K562 (cell line): Measurements from ENCODE around the gene RERE. TPM values are rescaled to one million over a fixed set of nuclear protein-coding genes. Genes with fewer than 3 reads are reported as not detected.

ENCODE experiments used
- ATAC-seq: fragments of 200-7000 bp; cut with Tn5 transposase; 3 replicates; pipeline ENCODE4 v1.9.1; 2020; ENCODE audit warnings: moderate library complexity
- BruUV-seq: library from RNA; stranded (reverse); fragments of 400-500 nt; replicated peaks from 2 replicates; lab custom pipeline; 2021; lab: Mats Ljungman, UMichigan
- CTCF ChIA-PET: fragments of 300-600 bp; formaldehyde crosslinking; extraction: SDS; loops from one replicate; lab custom pipeline; 2021; ENCODE audit warnings: low intra/inter-chr PET ratio; lab: Yijun Ruan, JAX
- POLR2A ChIA-PET: fragments of 300-600, 350-650 bp; sonication (Branson Sonifier 250); formaldehyde crosslinking; extraction: SDS; loops from one replicate; lab custom pipeline; 2021; ENCODE audit warnings: antibody characterized with exemption, inconsistent platforms; lab: Yijun Ruan, JAX
- DNase-seq, 4 experiments: peaks; one replicate each; pipeline versions ENCODE4 v3.0.0 to v3.0.0-alpha.2; 2011 to 2018; ENCODE audit warnings: low spot score in 3 of 4, mixed read lengths in 3 of 4; ENCODE audit errors: extremely low read depth in 1 of 4
- FAIRE-seq: peaks from 2 replicates; lab custom pipeline; 2011; peaks lifted over from hg19 to GRCh38; lab: Jason Lieb, UNC
- H2AFZ ChIP-seq: 2 replicates; pipeline ENCODE4 v1.6.0; 2011; ENCODE audit warnings: low read depth, low read length, control low read depth, inconsistent platforms
- H3K27ac ChIP-seq: fragments of 200-600 bp; 3 replicates; pipeline ENCODE4 v1.8.0; 2011; ENCODE audit warnings: low read depth, mild to moderate bottlenecking, control low read depth, inconsistent platforms, low read length, moderate library complexity, mixed read lengths; ENCODE audit errors: extremely low read depth
- H3K27me3 ChIP-seq, 2 experiments: fragments of 300-600 bp in 1 of 2; 2 replicates in 1 of 2; 3 replicates in 1 of 2; pipeline versions ENCODE4 v1.6.0 to v1.8.0; 2011; ENCODE audit warnings: inconsistent platforms in 2 of 2, low read length in 2 of 2, mild to moderate bottlenecking in 1 of 2, mixed read lengths in 1 of 2, moderate library complexity in 1 of 2; ENCODE audit not compliant: control insufficient read depth in 2 of 2, insufficient read depth in 2 of 2
- H3K36me3 ChIP-seq: fragments of 300-600 bp; 3 replicates; pipeline ENCODE4 v1.8.0; 2011; ENCODE audit warnings: mild to moderate bottlenecking, low read length, inconsistent platforms; ENCODE audit not compliant: control insufficient read depth, insufficient read depth
- H3K4me1 ChIP-seq, 2 experiments: fragments of 200-600 bp in 1 of 2; replicated peaks in 1 of 2; 2 replicates in 1 of 2; 3 replicates in 1 of 2; pipeline versions ENCODE4 v1.5.1 to v1.8.0; 2011; ENCODE audit warnings: inconsistent platforms in 2 of 2, low read length in 2 of 2, mild to moderate bottlenecking in 1 of 2, mixed read lengths in 1 of 2, moderate library complexity in 1 of 2; ENCODE audit not compliant: control insufficient read depth in 2 of 2, insufficient read depth in 2 of 2
- H3K4me2 ChIP-seq: 2 replicates; pipeline ENCODE4 v1.6.1; 2011; ENCODE audit warnings: low read length, control low read depth, inconsistent platforms, mixed read lengths; ENCODE audit not compliant: insufficient read depth
- H3K4me3 ChIP-seq: fragments of 200-600 bp; sonication (generic), shearing (Covaris generic); 2 replicates; pipeline ENCODE4 v1.5.1; 2016; ENCODE audit warnings: control low read depth, inconsistent platforms
- H3K79me2 ChIP-seq: fragments of 200-600 bp; 3 replicates; pipeline ENCODE4 v1.8.0; 2011; ENCODE audit warnings: low read length, inconsistent platforms; ENCODE audit not compliant: control insufficient read depth, insufficient read depth
- H3K9ac ChIP-seq, 2 experiments: 2 replicates each; pipeline versions ENCODE4 v1.6.0 to v1.6.1; 2011; ENCODE audit warnings: low read depth in 2 of 2, low read length in 2 of 2, control low read depth in 1 of 2, inconsistent platforms in 1 of 2, mild to moderate bottlenecking in 1 of 2, mixed read lengths in 1 of 2; ENCODE audit not compliant: insufficient read depth in 1 of 2
- H3K9me1 ChIP-seq: one replicate; pipeline ENCODE4 v1.6.0; 2011; ENCODE audit warnings: inconsistent platforms, mild to moderate bottlenecking, low read length, moderate library complexity; ENCODE audit not compliant: control insufficient read depth, insufficient read depth
- H3K9me3 ChIP-seq: replicated peaks from 2 replicates; pipeline ENCODE4 v1.5.1; 2011; ENCODE audit warnings: low read depth, low read length, inconsistent platforms; ENCODE audit not compliant: control insufficient read depth, insufficient read depth
- H4K20me1 ChIP-seq: replicated peaks from 2 replicates; pipeline ENCODE4 v1.6.1; 2011; ENCODE audit warnings: low read length, inconsistent platforms, mixed read lengths; ENCODE audit not compliant: control insufficient read depth, insufficient read depth
- FOSL1 ChIP-seq: fragments of 200-800 bp; sonication (Bioruptor generic); conservative IDR thresholded peaks from 2 replicates; pipeline ENCODE4 v1.6.1; 2016; ENCODE audit warnings: missing genetic modification characterization, missing compliant biosample characterization
- ZNF311 ChIP-seq: fragments of 250-450 bp; sonication (Bioruptor Pico); IDR thresholded peaks from 2 replicates; pipeline ENCODE4 v1.4.0; 2020; ENCODE audit warnings: mild to moderate bottlenecking, moderate library complexity
- WGBS: fragments of 100-300 bp; shearing (Covaris generic); methylation state at CpG from one replicate; pipeline ENCODE4 v1.1.6; 2016; ENCODE audit warnings: low coverage, mixed read lengths; ENCODE audit not compliant: insufficient coverage; ENCODE audit errors: missing lambda C conversion rate; 5-methylcytosine and 5-hydroxymethylcytosine counted together
- in situ Hi-C: fragments of 300-500 bp; cut with MboI; formaldehyde crosslinking; loops from 4 replicates; pipeline ENCODE4 v1.15.0; 2018; ENCODE audit warnings: inconsistent platforms, mixed read lengths
- intact Hi-C: fragments of 100-400 bp; cut with micrococcal nuclease; formaldehyde crosslinking; loops from 2 replicates; pipeline ENCODE4 v1.14.2; 2022
- polyA plus RNA-seq, 8 experiments: library from polyadenylated mRNA; depleted of rRNA in 4 of 8; stranded (reverse) in 5 of 8; unstranded in 3 of 8; fragments of >200 nt; fragmentation: Nextera tagmentation in 2 of 8; fragmentation: Illumina TruSeq in 1 of 8; extraction: Ambion mirVana in 2 of 8; extraction: Trizol in 1 of 8; gene quantifications; 2 replicates each; pipeline versions ENCODE4 v1.2.1 to v1.2.3, GENCODE V29; 2011 to 2014; ENCODE audit warnings: inconsistent platforms in 1 of 8, missing spikeins in 1 of 8
- total RNA-seq, 7 experiments: library from RNA; depleted of rRNA in 6 of 7; stranded (reverse); fragments of >200 nt in 6 of 7; fragmentation: Illumina TruSeq in 2 of 7; extraction: Trizol in 2 of 7; gene quantifications; 2 replicates each; pipeline versions ENCODE4 v1.2.1 to v1.2.3, GENCODE V29; 2011 to 2021; ENCODE audit warnings: low replicate concordance in 1 of 7
- TF ChIP-seq, protein P1 (sequence below): fragments of 450-650 bp; formaldehyde crosslinking; IDR thresholded peaks from 2 replicates; pipeline ENCODE4 v1.4.0; 2020; ENCODE audit warnings: mild to moderate bottlenecking, mixed read lengths

Gene RERE
- total and polyA plus RNA-seq, 9 of the 15 experiments (the other 6 are each of a cell fraction or from before 2014, with no cell fraction given): 3.0 to 51.5 (median 13.4) TPM

DNA sequence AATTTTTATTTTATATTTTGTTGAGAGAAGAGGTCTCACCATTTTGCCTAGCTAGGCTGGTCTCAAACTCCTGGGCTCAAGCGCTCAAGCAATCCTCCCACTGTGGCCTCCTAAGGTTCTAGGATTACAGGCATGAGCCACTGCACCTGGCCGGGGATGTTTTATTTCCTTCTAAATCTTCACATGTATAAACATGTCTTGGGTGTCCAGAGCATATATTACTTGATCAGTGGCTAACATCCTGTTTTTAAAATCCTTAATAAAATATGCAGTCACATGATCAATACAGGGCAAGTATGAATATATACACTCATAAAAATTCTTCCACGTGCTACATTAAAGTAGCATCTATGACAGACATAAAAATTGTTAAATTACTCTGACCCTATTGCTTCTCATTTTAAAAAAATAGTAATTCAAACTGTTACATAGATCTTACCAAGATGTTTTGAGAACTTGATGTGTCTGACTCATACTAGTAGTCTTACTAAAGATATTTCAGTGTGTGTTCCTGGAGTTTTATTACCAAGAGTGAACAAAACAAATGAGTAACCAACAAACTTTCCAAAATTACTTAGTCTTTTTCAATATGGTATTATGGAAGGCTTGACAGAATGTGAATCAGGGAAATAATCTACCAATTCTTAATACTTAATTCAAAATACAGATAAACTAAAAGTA lies 277.0 kb downstream of the RERE start:
- Histone ChIP-seq H3K36me3 (peaks cover 21% of the 10 kb centered on the region; the same call in 2 of the 3 replicates), H3K4me3 (no peak overlapping the region), H3K79me2 (peaks cover 7% of the 10 kb centered on the region; the same call in 2 of the 3 replicates), H4K20me1 (no peaks in the 10 kb centered on the region), H3K9ac (no peak overlapping the region), H3K9me3 (peaks cover 5% of the 10 kb centered on the region; the same call in 1 of the 2 replicates), H3K9me1 (no peaks in the 10 kb centered on the region), H3K27me3 (no peaks in the 10 kb centered on the region), H3K27ac (peak overlapping the region; percentile 74; the same call in 1 of the 3 replicates), H2AFZ (no peak overlapping the region), H3K4me1 (peaks cover 3 to 20% of the 10 kb centered on the region in 2 experiments; a peak in 3 of 5 replicates), H3K4me2 (no peak overlapping the region)
- peak; percentile 21; the same call in 1 of the 2 replicates for TF ChIP-seq FOSL1 (tag)
- TF ChIP-seq, protein P1, sequence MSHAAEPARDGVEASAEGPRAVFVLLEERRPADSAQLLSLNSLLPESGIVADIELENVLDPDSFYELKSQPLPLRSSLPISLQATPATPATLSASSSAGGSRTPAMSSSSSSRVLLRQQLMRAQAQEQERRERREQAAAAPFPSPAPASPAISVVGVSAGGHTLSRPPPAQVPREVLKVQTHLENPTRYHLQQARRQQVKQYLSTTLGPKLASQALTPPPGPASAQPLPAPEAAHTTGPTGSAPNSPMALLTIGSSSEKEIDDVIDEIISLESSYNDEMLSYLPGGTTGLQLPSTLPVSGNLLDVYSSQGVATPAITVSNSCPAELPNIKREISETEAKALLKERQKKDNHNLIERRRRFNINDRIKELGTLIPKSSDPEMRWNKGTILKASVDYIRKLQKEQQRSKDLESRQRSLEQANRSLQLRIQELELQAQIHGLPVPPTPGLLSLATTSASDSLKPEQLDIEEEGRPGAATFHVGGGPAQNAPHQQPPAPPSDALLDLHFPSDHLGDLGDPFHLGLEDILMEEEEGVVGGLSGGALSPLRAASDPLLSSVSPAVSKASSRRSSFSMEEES (CRISPR knock-in tag): peak; percentile 85
- TF ChIP-seq ZNF311 (CRISPR knock-in tag): no peak
- 82% methylated on average over 3 of the region's 3 CpGs for WGBS
- BruUV-seq: no TSS peak
- FAIRE-seq (no peak), DNase-seq (no peak), ATAC-seq (no peak)
- CTCF ChIA-PET: no interaction called here
- intact Hi-C loops: no loop called here
- in situ Hi-C loops: no loop called here
- POLR2A ChIA-PET: interaction anchor here (1.7 kb wide), 1 partner anchor 11 kb away, joined by 7 read pairs; no protein-coding TSS in a partner anchor
